Daoy (cell line): ENCODE data around the gene LRRC75A. TPM values are rescaled to one million over a fixed set of nuclear protein-coding genes. Genes with fewer than 3 reads are reported as not detected.
"Not testable (repeated sequence)": the region's sequence is repeated elsewhere in the genome, so short reads cannot be mapped to it uniquely, and the experiment has no call there.

Source experiments
- DNase-seq: peaks from one replicate; pipeline ENCODE4 v3.0.0-alpha.2; 2015; ENCODE audit warnings: low read depth
- total RNA-seq: library from RNA; depleted of rRNA; stranded (reverse); fragments of >200 nt; shearing (Covaris generic); gene quantifications from 2 replicates; pipeline ENCODE4 v1.2.3, GENCODE V29; 2014

LRRC75A gene
- total RNA-seq, 1 experiment from 2014 or later: 0.97 TPM

DNA sequence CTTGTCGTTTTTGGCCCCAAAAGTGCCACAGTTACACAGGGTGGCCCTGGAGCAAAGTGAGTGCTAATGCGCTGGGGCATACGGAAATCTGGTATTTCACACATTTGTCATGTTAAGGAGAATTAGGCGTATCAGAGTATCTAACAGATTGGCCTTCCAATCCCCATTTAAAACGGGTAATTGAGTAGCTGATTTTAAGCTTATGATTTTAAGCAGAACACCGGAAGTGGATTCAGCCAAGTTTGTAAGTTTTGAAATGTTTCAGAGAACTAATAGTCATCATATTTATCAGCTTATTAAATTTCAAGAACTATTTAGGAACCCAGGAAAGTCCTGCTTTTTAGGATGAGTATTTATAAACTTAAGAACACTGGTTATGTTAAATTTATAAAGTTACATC, 19.5 kb downstream of the LRRC75A start:
- DNase-seq: no peak

- no peak for DNase-seq
Measured at GRCh38 chr17:16471295-16471694, 20.7 kb downstream of the LRRC75A start.

GRCh38 chr17:16470265-16470664, 21.7 kb downstream of the LRRC75A start:
- DNase-seq: no peak

DNA sequence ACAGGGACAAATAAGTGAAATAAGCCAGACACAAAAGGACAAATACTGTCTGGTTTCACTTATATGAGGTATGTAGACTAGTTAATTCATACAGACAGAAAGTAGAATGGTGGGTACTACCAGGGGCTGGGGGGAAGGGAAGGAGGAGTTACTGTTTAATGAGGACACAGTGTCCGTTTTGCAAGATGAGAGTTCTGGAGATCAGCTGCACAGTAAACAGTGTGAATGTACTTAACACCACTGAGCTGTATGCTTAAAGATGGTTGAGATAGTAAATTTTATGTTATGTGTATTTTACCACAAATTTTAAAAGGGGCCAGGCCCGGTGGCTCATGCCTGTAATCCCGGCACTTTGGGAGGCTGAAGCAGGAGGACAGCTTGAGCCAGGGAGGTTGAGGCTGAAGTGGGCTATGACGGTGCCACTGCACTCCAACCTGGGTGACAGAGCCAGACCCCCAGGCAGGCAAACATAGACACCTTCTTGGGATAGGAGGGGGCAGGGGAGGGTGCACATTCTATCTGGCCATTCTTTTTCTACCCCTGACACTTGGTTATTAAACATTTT, 23.5 kb downstream of the LRRC75A start:
- DNase-seq: no peak

GRCh38 chr17:16467886-16468285, 24.1 kb downstream of the LRRC75A start:
- no peak for DNase-seq

DNA sequence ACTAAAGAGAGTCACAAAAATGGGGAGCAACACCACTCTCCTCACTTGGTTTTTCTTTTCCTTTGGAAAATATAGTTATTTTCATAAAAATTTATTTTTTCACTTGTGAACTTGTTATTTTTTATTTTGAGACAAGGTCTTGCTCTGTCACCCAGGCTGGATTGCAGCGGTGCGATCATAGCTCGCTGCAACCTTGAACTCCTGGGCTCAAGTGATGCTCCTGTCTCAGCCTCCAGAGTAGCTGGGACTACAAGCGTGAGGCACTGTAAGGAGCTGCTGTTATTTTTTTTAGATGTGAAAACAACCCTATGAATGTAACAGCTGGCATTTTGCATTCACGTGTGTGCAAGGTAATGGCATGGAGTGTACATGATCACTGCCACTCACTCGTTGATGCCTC, 24.9 kb downstream of the LRRC75A start:
- no peak for DNase-seq

DNA sequence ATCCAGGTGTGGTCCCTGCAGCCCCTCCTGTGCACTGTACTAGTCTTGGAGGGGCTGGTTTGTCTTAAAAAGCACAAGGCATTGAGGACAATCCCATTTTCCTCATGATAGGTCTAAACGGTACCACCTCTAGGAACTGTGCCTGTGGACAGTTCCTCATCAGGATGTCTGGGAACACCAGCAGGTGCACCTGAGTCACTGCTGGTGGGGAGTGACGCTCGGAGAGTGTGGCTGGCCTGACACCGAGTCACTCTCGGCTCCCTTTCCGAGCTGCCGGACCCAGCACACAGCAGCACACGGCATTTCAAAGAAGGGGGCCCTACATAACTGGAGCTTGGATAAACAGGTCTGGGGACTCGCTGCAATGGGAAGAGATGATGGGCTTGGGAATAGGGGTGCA, 25.6 kb downstream of the LRRC75A start:
- DNase-seq: no peak

- no peak for DNase-seq
Measured at GRCh38 chr17:16465861-16466338, 26.1 kb downstream of the LRRC75A start.

DNA sequence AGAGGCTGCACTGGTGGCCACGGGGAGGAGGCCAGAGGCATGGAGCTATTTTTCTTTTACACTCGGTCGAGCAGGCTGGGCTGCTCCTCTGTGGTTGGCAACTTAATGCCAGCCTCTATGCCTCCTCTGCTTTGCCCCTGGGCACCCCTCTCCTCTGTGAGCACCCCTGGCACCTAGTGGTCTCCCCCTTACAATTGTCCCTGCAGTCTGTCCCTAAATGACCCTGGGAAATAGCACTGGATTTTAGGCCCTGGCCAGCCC, 27.0 kb downstream of the LRRC75A start:
- no peak for DNase-seq

DNA sequence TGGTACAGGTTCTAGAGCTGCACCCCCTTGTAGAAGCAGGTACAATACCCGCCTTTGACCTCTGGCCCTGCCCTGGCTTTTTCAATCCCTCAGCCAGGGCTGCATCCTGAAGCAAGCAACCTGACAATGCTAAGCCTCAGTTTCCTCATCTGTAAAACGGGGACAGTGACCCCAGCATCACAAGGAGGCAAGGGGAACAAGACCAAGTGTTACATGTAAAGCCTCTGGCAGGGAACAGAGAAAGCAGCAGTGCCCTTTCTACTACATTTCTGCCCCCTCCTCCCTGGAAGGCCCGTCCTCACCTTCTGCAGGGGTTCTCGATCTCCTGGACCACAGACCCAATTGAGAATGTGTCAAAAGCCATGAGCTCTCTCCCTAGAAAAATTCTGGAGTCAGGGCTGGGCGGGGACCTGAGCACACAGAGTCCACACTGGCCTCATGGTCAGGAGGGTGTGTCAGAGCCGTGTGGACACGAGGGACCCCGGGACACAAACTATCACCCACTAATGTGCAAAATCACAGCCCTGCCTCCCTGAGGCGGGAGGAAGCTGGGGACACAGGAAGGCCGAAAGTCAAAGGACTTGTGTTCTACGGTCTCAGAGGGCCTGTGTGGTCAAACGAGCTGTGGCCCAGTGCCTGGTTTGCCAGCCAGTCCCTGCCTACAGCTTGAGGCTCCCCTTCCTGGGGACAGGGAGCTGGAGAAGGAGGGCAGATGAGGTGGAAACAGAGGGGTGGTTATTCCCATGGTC, 27.5 kb downstream of the LRRC75A start:
- DNase-seq: no peak

GRCh38 chr17:16463358-16464302, 28.4 kb downstream of the LRRC75A start:
- peak; percentile 58 for DNase-seq

DNA sequence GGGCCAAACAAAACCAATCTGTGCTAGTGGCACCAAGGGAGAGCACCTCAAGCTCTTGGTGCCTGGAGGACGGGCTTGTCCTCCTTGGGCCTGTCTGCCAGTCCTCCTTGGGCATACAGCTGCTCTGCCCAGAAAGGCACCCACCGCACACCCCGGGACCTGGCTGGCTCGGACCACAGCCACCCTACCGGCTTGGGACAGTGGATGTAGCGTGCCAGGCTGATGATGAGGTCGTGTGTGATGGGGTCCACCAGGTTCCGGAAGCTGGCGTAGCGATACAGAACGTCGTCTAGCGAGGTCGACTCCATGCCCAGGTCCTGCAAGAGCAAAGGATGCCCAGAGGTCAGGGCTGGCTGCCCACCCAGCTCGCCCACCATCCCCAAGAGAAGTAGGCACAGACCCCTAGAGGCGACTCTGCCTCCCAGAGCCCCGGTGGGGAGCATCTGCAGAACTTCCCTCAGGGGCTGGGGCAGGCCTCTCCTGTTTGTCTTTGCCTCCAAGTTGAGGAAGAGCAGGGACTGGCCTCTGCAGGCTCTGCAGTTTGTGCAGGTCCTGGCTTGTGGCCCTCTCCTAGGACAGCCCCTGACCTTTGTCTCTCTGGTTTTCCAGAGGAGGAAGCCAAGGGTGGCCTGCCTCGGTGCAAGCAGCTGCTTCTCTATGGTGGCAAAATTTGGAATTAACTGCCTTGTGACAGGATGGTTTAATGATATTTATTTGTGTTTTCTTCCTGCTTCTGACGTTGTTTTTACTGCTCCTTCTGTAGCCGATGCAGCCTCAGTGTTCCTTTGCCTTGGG, 29.7 kb downstream of the LRRC75A start:
- no peak for DNase-seq

GRCh38 chr17:16461606-16461866, 30.5 kb downstream of the LRRC75A start:
- DNase-seq: no peak

GRCh38 chr17:16460796-16461605, 31.0 kb downstream of the LRRC75A start:
- DNase-seq: no peak

DNA sequence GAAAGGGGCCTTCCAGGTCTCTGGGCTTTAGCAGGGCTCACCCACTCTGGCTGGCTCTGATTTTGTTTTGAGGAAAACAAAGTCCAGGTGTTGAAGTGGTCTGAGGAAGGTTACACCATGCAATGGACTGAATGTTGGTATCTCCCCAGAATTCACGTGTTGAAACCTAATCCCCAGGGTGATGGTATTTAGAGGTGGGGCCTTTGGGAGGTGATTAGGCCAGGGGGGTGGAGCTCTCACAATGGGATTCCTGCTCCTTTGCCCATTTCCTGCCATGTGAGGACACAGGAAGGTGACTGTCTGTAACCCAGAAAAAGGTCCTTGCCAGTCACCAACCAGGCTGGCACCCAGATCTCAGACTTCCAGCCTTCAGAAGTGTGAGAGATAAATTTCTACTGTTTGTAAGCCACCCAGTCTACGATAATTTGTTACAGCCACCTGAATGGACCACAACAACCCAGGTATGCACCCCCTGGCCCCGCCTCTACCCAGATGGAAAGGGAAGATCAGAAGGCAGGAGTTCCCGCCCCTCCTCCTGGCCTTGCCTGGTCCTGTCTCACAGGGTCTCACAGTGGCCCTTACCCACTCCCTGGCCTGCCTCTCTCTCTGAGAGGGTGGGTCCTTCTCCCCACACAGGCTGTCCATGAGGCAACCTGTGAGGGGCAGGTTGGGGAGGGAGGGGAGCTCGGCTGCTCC, 32.0 kb downstream of the LRRC75A start:
- peak; percentile 61 for DNase-seq

- no peak for DNase-seq
Measured at GRCh38 chr17:16459271-16459670, 32.7 kb downstream of the LRRC75A start.

DNA sequence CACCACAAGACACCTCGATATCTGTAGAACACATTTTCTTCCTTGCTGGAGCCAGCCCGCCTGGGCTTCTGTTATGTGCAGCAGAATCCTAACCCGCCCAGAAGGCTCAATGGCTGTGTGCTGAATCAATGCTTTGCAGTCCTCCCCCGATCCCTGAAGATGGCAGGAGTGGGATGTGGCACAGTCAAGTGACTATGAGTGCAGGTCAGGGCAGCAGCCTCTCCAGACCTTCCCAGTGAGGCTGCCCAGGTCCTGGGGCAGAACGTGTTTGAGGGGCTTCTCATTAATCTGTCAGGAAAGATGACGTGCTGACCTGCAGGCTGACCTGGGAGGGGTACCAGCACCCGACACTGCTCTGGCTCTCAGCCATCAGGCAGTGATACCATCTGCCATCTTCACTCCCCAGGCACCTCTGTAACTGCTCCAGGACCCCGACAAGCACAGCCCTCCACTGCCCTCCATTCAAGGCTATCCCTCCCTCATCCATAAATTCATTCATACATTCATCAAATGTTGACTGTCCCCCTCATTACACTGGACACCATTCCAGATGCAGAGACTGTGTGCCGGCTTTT, 35.2 kb downstream of the LRRC75A start:
- no peak for DNase-seq

DNA sequence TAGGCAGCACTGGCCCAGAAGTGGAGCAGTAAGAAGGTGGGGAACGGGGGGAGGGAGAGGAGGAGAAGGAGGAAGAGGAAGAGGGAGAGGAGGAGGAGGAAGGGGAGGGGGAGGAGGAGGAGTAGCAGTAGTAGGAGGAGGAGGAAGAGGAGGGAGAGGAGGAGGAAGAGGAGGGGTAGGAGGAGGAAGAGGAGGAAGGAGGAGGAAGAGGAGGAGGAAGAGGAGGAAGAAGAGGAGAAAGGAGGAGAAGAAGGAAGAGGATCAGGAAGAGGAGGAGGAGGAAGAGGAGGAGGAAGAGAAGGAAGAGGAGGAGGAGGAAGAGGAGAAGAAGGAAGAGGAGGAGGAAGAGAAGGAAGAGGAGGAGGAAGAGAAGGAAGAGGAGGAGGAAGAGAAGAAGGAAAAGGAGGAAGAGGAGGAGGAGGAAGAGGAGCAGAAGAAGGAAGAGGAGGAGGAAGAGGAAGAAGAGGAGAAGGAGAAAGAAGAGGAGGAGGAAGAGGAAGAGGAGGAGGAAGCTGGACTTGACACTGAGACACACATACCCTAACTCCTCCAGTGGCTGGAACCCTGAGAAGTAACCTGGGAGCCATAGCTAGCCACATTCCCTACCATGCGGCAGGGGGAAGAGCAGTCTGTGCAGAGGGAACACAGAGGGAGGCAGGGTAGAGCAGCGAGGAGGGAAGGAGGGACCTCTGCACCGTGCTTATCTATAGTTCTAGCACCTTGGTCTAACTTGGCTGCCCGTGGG, 35.8 kb downstream of the LRRC75A start:
- no peak for DNase-seq

- DNase-seq: no peak
Measured at GRCh38 chr17:16453493-16453851, 38.5 kb downstream of the LRRC75A start.

DNA sequence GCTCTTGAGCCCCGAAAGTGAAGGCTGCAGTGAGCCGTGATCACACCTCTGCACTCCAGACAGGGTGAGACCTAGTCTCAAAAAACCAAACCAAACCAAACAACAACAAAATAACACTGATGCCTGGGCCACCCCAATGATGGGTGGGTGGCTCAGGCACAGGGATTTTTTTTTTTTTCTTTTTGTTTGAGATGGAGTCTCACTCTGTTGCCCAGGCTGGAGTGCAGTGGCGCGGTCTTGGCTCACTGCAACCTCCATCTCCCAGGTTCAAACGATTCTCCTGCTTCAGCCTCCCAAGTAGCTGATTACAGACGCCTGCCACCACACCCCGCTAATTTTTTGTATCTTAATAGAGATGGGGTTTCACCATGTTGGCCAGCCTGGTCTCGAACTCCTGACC, 39.7 kb downstream of the LRRC75A start:
- not testable (repeated sequence) for DNase-seq
